GM12872 (cell line): ENCODE results near the gene OSBPL3.

Experiments used
- CTCF ChIP-seq: IDR thresholded peaks from 3 replicates; pipeline ENCODE4 v1.5.1; 2011; ENCODE audit warnings: low read depth, mild to moderate bottlenecking, low read length, moderate library complexity; ENCODE audit not compliant: insufficient read depth

Gene OSBPL3

GRCh38 chr7:24754906-24755506, 225.0 kb downstream of the OSBPL3 start:
- no peak for TF ChIP-seq CTCF

GRCh38 chr7:24752073-24752800, 227.7 kb downstream of the OSBPL3 start:
- no peak for TF ChIP-seq CTCF

- TF ChIP-seq CTCF, result no peak
These were observed 228.5 kb downstream of the OSBPL3 start for GRCh38 chr7:24751484-24751883.

GRCh38 chr7:24750441-24751055, 229.4 kb downstream of the OSBPL3 start:
- TF ChIP-seq CTCF, result no peak

- no peak for TF ChIP-seq CTCF
These were observed 231.5 kb downstream of the OSBPL3 start for GRCh38 chr7:24748521-24748920.
